ENCODE results near the gene PPP5C. TPM values are rescaled to one million over a fixed set of nuclear protein-coding genes. Genes with fewer than 3 reads are reported as not detected.
A peak's percentile ranks its signal among the peaks of the same experiment; 100 is the strongest.
"Not testable (repeated sequence)": the region's sequence is repeated elsewhere in the genome, so short reads cannot be mapped to it uniquely, and the experiment has no call there.

The PPP5C gene
- total RNA-seq, 1 donor from 2014 or later = 46.9 TPM

- DNase-seq (ENCODE audit: low spot score) (no peak), ATAC-seq (no peak)
- intact Hi-C loops (cut with DNase I) = no loop called here
These were observed 46.8 kb downstream of the PPP5C start for GRCh38 chr19:46393456-46394401.

- ATAC-seq (no peak), DNase-seq (ENCODE audit: low spot score) (no peak)
These were observed 47.5 kb downstream of the PPP5C start for GRCh38 chr19:46394402-46394797.

GRCh38 chr19:46397801-46398479, 51.1 kb downstream of the PPP5C start:
- intact Hi-C loops (cut with DNase I) = not testable (repeated sequence)
- DNase-seq (ENCODE audit: low spot score) = peak; percentile 28

More at GRCh38 chr19:46394402-46394797, 47.5 kb downstream of the PPP5C start:
- intact Hi-C loops (cut with DNase I) = no loop called here

GRCh38 chr19:46402725-46403124, 55.8 kb downstream of the PPP5C start:
- peak; percentile 54 for DNase-seq (ENCODE audit: low spot score)
- intact Hi-C loops (cut with DNase I) = loop anchor here (5.0 kb wide), 2 partner anchors 90 to 800 kb away; no protein-coding TSS in a partner anchor
- ATAC-seq = no peak

More at GRCh38 chr19:46397801-46398479, 51.1 kb downstream of the PPP5C start:
- not testable (repeated sequence) for ATAC-seq

- DNase-seq (ENCODE audit: low spot score) (peak; percentile 77), ATAC-seq (peak; percentile 79)
- intact Hi-C loops (cut with DNase I) = loop anchor here (5.0 kb wide), 2 partner anchors 88 to 798 kb away; no protein-coding TSS in a partner anchor
These were observed 57.3 kb downstream of the PPP5C start for GRCh38 chr19:46404055-46404752.

- intact Hi-C loops (cut with DNase I) = loop anchor here (5.0 kb wide), 2 partner anchors 87 to 797 kb away; no protein-coding TSS in a partner anchor
- ATAC-seq = peak; percentile 38
- no peak for DNase-seq (ENCODE audit: low spot score)
These were observed 58.0 kb downstream of the PPP5C start for GRCh38 chr19:46404753-46405468.

GRCh38 chr19:46406976-46407375, 60.1 kb downstream of the PPP5C start:
- no peak for DNase-seq (ENCODE audit: low spot score)
- intact Hi-C loops (cut with DNase I) = no loop called here

GRCh38 chr19:46407856-46408663, 61.2 kb downstream of the PPP5C start:
- no peak for DNase-seq (ENCODE audit: low spot score)
- ATAC-seq = no peak
- intact Hi-C loops (cut with DNase I) = no loop called here

More at GRCh38 chr19:46406976-46407375, 60.1 kb downstream of the PPP5C start:
- no peak for ATAC-seq

GRCh38 chr19:46408664-46409039, 61.8 kb downstream of the PPP5C start:
- peak; percentile 29 for ATAC-seq
- no peak for DNase-seq (ENCODE audit: low spot score)
- intact Hi-C loops (cut with DNase I) = no loop called here

- ATAC-seq (no peak), DNase-seq (ENCODE audit: low spot score) (no peak)
- intact Hi-C loops (cut with DNase I) = no loop called here
These were observed 62.3 kb downstream of the PPP5C start for GRCh38 chr19:46409191-46409590.

- no peak for DNase-seq (ENCODE audit: low spot score)
- ATAC-seq = no peak
- intact Hi-C loops (cut with DNase I) = no loop called here
These were observed 63.6 kb downstream of the PPP5C start for GRCh38 chr19:46410205-46411087.

- no peak for ATAC-seq
- no peak for DNase-seq (ENCODE audit: low spot score)
- intact Hi-C loops (cut with DNase I) = no loop called here
These were observed 64.4 kb downstream of the PPP5C start for GRCh38 chr19:46411088-46411924.

- intact Hi-C loops (cut with DNase I) = no loop called here
- no peak for ATAC-seq
- DNase-seq (ENCODE audit: low spot score) = no peak
These were observed 65.2 kb downstream of the PPP5C start for GRCh38 chr19:46411925-46412649.

GRCh38 chr19:46412650-46413261, 65.9 kb downstream of the PPP5C start:
- intact Hi-C loops (cut with DNase I) = no loop called here
- DNase-seq (ENCODE audit: low spot score) (no peak), ATAC-seq (no peak)
